Left lobe of liver (tissue), 2 donors: Measurements from ENCODE around the gene SPOCK1. TPM values are rescaled to one million over a fixed set of nuclear protein-coding genes. Genes with fewer than 3 reads are reported as not detected.
"Not testable (repeated sequence)": the region's sequence is repeated elsewhere in the genome, so short reads cannot be mapped to it uniquely, and the experiment has no call there.

Experiments
- ATAC-seq: fragments of 200-7000 bp; cut with Tn5 transposase; one replicate; pipeline ENCODE4 v1.9.1; 2020; ENCODE audit warnings: mild to moderate bottlenecking, moderate library complexity
- DNase-seq: peaks from one replicate; pipeline ENCODE4 v3.0.0-alpha.2; 2020; ENCODE audit warnings: low spot score
- total RNA-seq: library from RNA; stranded (reverse); gene quantifications from one replicate; pipeline ENCODE4 v1.2.1, GENCODE V29; 2021
- donor health status: DM: no; HTN: no; CAD: no; lungs with moderate emphysema.
- donor health status: DM: no; HTN: yes; CAD: no.

SPOCK1 gene
- 0.40 TPM for total RNA-seq

DNA sequence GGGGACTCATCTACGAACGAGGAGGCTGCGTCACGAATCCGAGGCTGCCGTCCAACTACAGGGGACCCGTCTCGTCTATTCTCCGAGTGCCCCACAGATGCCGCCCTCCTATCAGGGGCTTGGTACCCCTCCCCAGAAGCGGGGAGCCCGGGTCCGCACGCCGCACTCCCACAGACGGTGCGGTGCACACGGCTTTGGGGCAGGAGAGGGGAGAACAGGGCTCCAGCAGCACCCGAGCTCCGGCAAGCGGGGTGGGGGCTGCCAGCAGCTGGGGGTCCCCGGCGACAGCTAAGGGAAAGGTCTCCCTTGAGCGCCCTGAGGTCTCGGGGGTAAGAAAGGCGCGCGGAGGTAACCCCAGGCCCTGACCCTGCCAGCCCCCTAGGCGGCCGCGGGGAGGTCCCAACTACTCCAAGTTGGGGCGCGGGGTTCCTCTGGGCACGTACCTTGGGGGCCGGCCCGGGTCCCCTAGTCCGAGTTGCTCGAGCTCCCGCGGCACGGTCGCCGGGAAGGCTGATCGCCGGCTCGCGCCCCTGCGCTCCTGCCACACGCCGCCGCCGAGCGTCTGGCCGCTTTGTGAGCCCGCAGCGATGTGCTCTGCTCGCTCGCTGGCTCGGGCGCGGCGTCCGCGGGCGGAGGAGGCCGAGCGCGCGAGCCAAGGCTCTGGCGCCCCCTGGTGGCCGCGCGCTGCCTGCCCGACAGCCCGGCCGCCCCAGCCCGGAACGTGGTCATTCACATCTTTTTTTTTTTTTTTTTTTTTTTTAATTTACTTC is at the start of gene SPOCK1:
SPOCK1 (minus strand) TSS at position 591 of the 770 bp plus-strand sequence.
- DNase-seq (peak; percentile 70), ATAC-seq (peak; percentile 100)

DNA sequence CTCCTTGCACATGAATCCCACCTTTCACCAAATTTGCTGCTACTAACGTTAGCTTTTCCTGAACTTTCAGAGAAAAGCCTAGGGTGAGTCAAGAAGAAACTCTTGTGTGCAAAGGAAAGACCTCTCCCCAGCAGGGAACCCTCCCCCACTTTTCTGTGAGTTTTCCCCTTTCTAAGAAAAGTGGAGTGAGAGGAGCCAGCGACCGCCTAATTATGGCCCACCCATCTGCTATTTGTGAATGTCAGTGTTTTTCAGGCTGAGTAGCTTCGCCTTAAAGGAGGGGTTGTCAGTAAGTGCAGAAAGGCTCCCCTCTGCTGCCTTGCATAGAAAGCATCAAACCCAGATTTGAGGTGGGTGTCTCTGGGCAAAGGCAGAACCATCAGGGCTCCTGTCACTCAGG is 46.8 kb upstream of the SPOCK1 start:
- DNase-seq (no peak), ATAC-seq (no peak)

DNA sequence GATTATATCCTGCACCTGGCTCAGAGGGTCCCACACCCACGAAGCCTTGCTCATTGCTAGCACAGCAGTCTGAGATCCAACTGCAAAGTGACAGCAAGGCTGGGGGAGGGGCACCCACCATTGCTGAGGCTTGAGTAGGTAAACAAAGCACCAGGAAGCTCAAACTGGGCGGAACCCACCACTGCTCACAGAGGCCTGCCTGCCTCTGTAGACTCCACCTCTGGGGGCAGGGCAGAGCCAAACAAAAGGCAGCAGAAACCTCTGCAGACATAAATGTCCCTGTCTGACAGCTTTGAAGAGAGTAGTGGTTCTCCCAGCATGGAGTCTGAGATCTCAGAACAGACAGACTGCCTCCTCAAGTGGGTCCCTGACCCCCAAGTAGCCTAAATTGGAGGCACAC is 36.3 kb upstream of the SPOCK1 start:
- not testable (repeated sequence) for ATAC-seq, DNase-seq

DNA sequence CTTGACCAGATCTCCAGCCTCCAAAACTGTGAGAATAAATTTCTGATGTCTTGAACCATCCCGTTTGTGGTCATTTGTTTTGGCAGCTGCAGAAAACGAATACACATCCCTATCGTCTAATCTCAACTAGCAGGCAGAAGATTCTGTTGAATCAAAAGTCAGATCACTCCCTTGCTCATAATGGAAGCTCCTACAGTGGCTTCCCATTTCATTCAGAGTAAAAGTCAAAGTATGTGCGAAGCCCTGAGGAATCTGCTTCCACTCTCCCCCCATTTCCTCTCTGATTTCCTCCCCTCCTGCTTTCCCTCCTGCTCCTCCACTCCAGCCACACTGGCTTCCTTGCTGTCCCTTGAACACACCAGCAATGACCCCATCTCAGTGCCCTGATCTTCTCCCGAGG is 34.8 kb upstream of the SPOCK1 start:
- DNase-seq, result no peak
- no peak for ATAC-seq

DNA sequence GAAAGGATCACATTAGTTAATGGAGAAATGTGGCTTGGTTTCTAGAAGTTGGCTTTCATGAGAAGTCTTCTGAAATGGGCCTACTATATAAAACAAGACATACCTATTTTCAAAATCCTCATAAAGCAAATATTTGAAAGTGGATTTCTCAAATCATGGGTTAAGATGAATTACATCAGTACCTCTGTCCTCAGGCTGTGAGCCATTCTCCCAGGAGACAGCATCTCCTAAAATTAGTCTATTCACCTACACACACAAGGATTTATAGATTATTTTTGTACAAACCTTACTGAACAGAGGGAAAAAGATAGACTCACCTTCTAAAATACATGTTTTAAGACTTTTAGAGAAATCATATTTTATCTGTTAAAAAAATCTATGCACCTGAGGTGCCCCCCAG is 32.1 kb upstream of the SPOCK1 start:
- ATAC-seq (no peak), DNase-seq (no peak)

DNA sequence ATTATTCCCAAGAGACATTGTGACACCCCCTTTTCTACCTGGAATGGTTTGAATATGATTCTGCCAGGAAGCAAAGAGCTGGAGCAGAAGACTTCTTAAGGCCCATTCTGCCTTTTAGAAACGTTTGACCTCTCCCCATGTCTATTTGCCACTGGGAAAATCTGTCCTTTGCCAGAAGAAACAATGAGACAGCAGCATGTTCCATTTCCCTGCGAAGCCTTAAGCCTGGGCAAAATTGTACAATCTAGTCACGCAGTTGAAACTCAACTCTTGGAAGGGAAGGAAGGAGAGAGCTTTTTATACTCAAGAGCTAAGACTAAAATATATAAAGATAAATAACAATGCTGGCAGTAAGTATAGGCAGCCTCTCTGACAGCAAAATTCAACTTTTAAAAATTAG is 22.1 kb upstream of the SPOCK1 start:
- DNase-seq (no peak), ATAC-seq (no peak)

DNA sequence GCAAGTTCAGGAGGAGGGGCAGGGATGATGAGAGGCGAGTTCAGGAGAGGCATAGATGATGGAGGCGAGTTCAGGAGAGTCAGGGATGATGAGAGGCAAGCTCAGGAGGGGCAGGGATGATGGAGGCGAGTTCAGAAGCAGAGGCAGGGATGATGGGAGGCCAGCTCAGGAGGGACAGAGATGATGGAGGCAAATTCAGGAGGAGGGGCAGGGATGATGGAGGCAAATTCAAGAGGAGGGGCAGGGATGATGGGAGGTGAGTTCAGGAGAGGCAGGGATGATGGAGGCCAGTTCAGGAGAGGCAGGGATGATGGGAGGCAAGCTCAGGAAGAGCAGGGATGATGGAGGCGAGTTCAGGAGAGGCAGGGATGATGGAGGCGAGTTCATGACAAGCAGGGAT is 17.8 kb upstream of the SPOCK1 start:
- no peak for DNase-seq
- no peak for ATAC-seq

DNA sequence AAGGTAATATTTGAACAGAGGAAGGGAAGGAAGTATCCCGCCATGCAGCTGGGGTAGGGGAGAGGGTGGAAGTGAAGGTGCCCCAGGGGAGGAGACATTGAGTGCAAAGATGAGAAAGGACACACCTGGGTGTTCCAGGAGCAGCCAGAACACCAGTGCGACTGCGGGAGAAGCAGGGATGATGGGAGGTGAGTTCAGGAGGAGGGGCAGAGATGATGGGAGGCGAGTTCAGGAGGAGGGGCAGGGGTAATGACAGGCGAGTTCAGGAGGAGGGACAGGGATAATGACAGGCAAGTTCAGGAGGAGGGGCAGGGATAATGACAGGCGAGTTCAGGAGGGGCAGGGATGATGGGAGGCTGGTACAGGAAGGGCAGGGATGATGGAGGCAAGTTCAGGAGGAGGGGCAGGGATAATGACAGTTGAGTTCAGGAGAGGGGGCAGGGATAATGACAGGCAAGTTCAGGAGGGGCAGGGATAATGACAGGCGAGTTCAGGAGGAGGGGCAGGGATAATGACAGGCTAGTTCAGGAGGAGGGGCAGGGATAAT is 17.2 kb upstream of the SPOCK1 start:
- no peak for ATAC-seq
- DNase-seq, result no peak

DNA sequence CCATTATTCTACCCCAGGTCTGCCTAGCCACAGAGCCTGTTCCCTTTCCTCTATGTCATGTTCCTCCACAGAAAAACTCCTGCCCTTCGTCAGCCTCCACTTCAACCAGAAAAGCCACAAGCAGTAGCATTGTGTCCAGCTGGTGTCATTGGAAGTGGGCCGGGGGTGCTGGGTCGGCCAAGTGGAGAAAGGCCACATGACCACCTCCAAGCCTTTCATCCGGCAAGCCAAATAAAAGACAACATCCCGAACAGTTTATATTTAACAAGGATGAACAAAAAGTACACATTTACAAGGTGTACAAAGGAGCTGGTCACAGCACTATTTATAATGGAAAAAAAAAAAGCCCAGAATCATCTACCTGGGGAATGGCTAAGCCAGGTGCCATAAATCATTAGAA is 16.1 kb upstream of the SPOCK1 start:
- DNase-seq (no peak), ATAC-seq (no peak)

DNA sequence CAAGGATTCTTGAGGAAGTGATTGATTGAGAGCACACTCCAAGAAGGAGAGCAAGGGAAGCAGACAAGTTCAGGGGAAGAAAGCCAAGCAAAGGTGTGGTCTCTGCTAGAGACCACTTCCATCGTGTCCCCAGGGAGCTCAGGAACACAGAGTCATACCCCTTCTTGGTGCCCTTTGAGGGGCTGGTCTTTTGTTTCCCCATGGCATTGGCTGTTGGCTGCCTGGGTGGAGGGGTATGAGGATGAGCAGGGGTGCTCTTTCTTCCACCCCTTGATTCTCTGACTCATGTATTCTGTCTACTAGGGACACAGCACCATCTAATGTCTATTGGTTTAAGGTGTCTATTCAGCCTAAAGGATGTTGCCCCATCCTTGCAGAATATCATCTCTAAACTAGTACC is 11.5 kb upstream of the SPOCK1 start:
- ATAC-seq (no peak), DNase-seq (no peak)

DNA sequence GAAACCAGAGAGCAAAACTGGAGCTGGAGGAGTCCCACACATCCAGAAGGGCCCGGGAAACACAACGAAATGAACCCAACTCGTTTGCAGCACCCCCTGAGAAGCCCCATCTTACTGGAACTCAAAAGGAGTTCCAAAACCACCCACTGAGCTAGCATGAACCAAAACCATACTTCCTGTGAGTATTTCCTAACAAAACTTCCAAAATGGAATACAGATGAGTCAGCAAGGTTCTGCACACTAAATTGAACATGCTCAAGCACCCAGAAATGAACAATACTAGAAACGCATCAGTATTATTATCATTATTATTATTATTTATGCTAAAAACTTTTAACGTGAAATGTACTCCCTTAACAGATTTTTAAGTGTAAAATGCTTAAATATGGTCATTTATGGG is 8.0 kb upstream of the SPOCK1 start:
- no peak for DNase-seq
- no peak for ATAC-seq

DNA sequence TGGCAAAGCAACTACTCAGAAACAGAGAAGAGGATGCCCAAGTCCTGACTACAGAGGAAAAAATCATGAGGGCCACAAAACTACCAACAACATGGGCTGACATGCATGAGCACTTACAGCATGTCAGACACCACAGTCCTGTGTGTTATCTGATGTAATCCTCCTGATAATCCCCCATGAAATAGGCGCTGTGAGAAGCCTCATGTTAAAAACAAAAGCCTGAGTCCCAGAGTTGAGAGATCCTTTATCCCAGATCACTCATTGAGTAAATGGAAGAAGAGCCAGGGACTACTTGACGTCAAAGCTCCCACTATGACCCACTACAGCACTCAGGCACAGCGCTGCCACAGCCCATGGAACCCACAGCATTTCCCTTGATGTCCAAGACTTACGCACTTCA is 7.2 kb upstream of the SPOCK1 start:
- no peak for DNase-seq
- no peak for ATAC-seq

DNA sequence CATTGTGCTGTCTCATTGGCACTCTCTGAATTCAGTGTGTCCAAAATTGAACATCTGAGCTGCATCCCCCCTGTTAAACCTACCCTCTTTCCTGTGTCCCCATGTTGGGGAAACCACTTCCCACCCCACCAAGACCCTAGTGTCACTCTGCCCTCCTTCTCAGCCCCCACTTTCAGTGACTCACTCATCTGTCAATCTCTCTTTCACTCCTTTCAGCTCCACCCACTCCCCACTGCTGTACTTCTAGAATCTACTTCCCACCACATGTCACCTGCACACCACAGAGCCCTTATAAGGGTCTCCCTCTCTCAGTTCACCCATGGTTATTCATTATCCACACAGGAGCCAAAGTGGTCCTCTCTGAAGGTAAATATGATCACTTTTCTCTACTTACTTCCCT is 5.8 kb upstream of the SPOCK1 start:
- no peak for ATAC-seq

DNA sequence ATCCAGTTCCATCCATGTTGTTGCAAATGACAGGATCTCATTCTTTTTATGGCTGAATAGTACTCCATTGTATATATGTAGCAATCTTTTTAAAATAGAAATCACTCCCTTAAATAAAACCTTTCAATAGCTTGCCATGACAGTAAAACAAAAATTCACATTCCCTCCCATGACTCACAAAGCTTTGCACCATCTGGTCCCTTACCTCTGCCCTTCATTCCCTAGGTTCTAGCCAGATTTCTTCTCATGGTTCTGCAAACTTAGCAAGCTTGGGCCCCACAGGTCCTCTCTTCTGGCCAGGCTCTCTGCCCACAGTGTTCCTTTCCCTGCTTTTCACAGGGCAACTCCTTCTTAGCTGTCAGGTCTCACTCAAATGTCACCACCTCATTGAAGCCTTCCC is 4.3 kb upstream of the SPOCK1 start:
- no peak for DNase-seq
- ATAC-seq, result no peak

More for the DNA sequence above, 5.8 kb upstream of the SPOCK1 start:
- DNase-seq, result no peak

DNA sequence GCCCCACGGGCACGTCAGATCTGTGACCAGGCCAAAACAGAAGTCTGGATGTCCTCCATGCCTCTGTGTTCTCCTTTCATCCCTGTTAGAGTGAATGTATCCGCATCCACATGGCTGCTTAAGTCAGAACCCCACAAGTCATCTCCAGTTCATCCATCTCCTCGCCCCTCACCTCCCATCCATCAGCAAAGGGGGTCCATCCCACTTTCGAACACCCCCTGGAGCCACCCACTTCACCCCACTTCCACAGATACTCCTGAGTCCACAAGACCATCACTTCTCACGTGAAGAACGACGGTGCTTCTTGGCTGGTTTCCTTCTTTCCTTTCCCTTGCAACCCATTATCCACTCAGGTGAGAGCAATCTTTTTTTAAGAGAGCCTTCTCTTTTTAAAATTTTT is 3.5 kb upstream of the SPOCK1 start:
- DNase-seq, result no peak
- ATAC-seq, result no peak

DNA sequence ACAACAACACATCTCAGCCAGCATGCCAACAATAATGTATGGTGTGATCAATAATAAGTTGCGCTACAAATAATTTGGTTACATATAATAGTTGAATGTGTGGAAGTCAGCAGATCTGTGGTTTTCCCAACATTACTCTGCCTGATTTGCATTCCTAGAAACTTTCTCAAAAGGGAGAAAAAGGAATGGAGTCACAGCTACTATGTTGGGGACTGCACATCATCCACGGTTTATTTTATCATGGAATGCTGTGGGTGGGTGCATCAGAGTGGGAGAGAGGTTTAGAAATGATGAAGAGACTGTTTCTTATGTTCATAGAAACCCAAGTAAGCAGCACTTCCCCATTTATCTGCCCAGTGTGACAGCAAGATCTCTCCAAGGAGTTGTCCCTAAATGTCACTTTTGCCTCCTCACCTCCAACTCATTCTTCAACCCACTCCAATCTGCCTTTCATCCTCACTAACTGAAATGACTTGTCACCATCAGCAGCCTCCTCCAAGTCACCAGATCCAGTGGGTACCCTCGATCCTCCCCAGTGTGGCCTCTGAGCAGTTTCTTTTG is 2.8 kb upstream of the SPOCK1 start:
- no peak for DNase-seq
- ATAC-seq, result no peak

DNA sequence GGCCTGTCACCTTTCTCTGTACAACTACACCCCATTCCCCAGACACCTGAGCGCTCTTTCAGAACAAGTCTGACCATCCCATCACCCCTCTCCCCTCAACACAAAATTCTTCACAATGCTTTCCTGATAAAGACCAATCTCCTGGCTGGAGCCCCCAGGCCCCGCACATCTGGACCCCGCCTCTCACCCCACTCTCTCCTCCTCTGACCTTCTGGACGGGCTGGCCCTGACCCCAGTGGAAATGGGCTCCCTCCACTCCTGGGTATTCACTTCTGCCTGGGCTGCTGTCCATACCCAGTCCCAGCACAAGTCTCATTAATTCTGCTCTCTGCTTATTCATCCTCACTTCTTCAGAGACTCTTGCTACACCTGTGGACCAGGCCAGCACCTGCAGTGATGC is 2.1 kb upstream of the SPOCK1 start:
- ATAC-seq (no peak), DNase-seq (no peak)

DNA sequence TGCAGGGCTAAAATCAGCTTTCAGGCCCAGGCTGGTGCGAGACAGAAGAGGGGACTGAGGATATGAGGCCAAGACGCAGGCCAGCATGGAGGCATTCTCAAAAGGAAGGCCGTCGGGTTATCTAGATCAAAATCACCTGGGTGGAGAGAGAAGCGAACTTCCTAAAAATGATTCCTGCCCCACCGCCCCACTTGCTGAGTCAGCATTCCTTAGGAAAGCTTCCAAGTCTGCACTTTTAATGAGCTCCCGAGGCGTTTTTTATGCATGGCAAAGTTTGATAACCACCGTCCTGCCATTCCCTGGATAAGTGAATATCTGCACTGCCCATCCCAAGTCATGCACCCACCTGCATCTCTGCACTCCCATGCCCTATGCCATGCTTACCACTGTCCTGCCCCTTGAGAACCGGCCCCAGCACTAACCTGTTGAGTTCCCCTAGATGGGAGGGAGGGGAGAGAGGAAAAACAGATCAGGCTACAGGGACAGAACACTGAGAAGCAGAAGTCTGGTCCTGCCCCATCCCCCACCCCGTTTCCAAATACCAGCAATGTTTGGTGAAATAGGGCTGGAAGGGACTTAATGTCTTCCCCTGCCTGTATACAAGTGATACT is 1.6 kb upstream of the SPOCK1 start:
- ATAC-seq, result no peak
- no peak for DNase-seq

DNA sequence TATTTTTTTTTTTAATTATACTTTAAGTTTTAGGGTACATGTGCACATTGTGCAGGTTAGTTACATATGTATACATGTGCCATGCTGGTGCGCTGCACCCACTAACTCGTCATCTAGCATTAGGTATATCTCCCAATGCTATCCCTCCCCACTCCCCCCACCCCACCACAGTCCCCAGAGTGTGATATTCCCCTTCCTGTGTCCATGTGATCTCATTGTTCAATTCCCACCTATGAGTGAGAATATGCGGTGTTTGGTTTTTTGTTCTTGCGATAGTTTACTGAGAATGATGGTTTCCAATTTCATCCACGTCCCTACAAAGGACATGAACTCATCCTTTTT is 351 bp upstream of the SPOCK1 start:
- ATAC-seq, DNase-seq: not testable (repeated sequence)

DNA sequence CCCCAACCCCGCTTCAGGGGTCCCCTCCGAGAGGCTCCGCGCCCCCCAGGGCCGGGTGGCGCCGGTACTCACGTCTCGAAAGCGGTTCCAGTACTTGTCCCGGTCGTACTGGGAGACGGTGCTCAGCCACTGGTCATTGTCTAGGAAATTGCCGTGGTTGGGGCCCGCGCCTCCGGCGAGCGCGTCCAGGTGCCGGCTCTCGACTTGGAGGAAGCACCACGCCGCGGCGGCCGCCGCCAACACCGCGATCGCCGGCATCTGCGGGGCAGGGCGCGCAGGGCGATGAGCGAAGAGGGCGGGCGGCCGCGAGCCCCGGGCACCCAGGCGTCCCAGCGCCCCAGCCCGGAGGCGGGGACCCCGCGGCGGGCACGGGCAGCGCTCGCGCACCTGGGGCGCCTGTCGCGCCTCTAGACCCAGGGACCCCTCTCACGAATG is 808 bp downstream of the SPOCK1 start:
- peak; percentile 6 for ATAC-seq
- no peak for DNase-seq

DNA sequence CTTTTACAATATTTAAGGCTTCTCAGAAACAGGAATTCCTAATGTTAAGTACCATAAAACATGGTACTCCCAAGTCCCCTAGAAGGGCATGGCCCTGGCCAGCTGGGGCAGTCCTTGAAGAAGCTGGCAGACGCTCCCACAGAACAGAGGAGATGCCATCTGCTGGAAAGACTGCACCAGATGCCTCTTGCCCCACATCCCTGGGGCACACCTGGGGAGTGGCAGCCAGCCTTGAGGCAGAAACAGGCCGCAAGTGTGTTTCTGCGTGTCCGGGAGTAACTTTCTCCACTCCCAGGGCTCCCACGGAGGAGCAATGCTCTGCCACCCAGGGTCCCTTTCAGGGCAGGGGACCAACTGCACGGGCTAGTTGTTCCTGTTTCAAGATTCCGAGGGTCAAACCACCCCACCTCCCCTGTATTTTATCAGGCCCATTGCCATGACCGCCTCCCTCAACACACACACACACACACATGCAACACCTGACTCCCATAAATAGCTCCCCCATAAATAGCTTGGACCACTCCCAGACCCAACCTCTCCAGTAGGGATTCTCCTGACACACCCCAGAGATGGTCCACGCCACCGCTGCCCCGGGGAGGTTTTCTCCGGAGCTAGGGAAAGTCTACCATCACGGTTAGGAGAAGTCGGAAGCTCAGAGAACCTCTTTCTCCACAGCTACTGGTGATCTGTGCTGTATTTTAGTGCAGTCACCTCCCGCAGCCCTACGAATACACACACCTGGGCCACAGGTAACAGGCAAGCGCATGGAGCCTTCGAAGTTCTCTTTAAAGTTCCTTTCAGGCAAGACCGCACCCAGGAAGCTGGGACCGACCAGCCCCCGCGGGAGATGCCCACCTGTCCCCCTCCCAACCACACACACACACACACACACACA is 1.5 kb downstream of the SPOCK1 start:
- no peak for DNase-seq
- ATAC-seq, result no peak
